GM19463 (cell line): Measurements from ENCODE around the gene SULT1A4.
"Not testable (repeated sequence)": the region's sequence is repeated elsewhere in the genome, so short reads cannot be mapped to it uniquely, and the experiment has no call there.

Experiments
- ATAC-seq: cut with Tn5 transposase; IDR thresholded peaks from one replicate; pipeline ENCODE4 v1.9.1; 2021; ENCODE audit warnings: mild to moderate bottlenecking, moderate library complexity; ENCODE audit not compliant: unreplicated experiment

SULT1A4 gene

GRCh38 chr16:29459706-29460646, at the start of gene SULT1A4:
SULT1A4 (plus strand) TSS chr16:29459913; CDS start chr16:29461386, 1,473 bp downstream.
- not testable (repeated sequence) for ATAC-seq

GRCh38 chr16:29423587-29423986, 36.1 kb upstream of the SULT1A4 start:
- not testable (repeated sequence) for ATAC-seq

GRCh38 chr16:29425390-29425789, 34.3 kb upstream of the SULT1A4 start:
- not testable (repeated sequence) for ATAC-seq

GRCh38 chr16:29453754-29454153, 6.0 kb upstream of the SULT1A4 start:
- ATAC-seq, result not testable (repeated sequence)

GRCh38 chr16:29454269-29454668, 5.4 kb upstream of the SULT1A4 start, which contains the start of the genes BOLA2 and SLX1B:
BOLA2 (minus strand) TSS chr16:29454351; CDS start chr16:29454253, 98 bp downstream.
SLX1B (plus strand) TSS chr16:29454533.
- peak; percentile 85 for ATAC-seq

GRCh38 chr16:29454828-29455227, 4.9 kb upstream of the SULT1A4 start:
- peak; percentile 62 for ATAC-seq

GRCh38 chr16:29457660-29458059, 2.1 kb upstream of the SULT1A4 start:
- not testable (repeated sequence) for ATAC-seq

- ATAC-seq, result not testable (repeated sequence)
Measured at GRCh38 chr16:29460647-29461030, 926 bp downstream of the SULT1A4 start.

- ATAC-seq, result not testable (repeated sequence)
Measured at GRCh38 chr16:29465985-29466824, 6.5 kb downstream of the SULT1A4 start.

- not testable (repeated sequence) for ATAC-seq
Measured at GRCh38 chr16:29466904-29467303, 7.2 kb downstream of the SULT1A4 start.

- not testable (repeated sequence) for ATAC-seq
Measured at GRCh38 chr16:29467654-29468366, 8.1 kb downstream of the SULT1A4 start.

GRCh38 chr16:29469660-29470059, 9.9 kb downstream of the SULT1A4 start:
- not testable (repeated sequence) for ATAC-seq

GRCh38 chr16:29472065-29472464, 12.4 kb downstream of the SULT1A4 start:
- ATAC-seq, result not testable (repeated sequence)

- ATAC-seq, result not testable (repeated sequence)
Measured at GRCh38 chr16:29482276-29482675, 22.6 kb downstream of the SULT1A4 start.

GRCh38 chr16:29506308-29506707, 46.6 kb downstream of the SULT1A4 start, which contains the start of gene NPIPB12:
NPIPB12 (minus strand) TSS chr16:29506408.
- ATAC-seq, result not testable (repeated sequence)
